Peyer's patch (tissue), 4 donors: Measurements from ENCODE around the gene IFT43.

Source experiments
- CTCF ChIP-seq, 6 experiments: fragments of 450-650 bp in 4 of 6; fragments of 200-600 bp in 2 of 6; sonication (generic) in 1 of 6; IDR thresholded peaks; one replicate each; pipeline ENCODE4 v1.5.1; 2017 to 2019; ENCODE audit warnings: antibody characterized with exemption in 6 of 6, mild to moderate bottlenecking in 3 of 6, moderate library complexity in 1 of 6
- POLR2A ChIP-seq, 2 donors: fragments of 450-650 bp; IDR thresholded peaks; one replicate each; pipeline ENCODE4 v1.5.1; 2017; ENCODE audit warnings: antibody characterized with exemption in 2 of 2, mild to moderate bottlenecking in 2 of 2, moderate library complexity in 2 of 2

- TF ChIP-seq CTCF (IDR thresholded peaks at IDR 0.05) (no peak), POLR2A (IDR thresholded peaks at IDR 0.05) (no peak)
These were observed 119.3 kb downstream of the IFT43 start for GRCh38 chr14:76104802-76105355.
